ENCODE measurements around the gene KLHL36. TPM values are rescaled to one million over a fixed set of nuclear protein-coding genes. Genes with fewer than 3 reads are reported as not detected.
"Not testable (repeated sequence)": the region's sequence is repeated elsewhere in the genome, so short reads cannot be mapped to it uniquely, and the experiment has no call there.

The KLHL36 gene
- total RNA-seq, 1 donor from 2014 or later: 36.9 TPM

- peaks cover 81% of the 10 kb centered on the region for H3K36me3 Mint-ChIP-seq (ENCODE audit: low read depth)
- peaks cover 92% of the 10 kb centered on the region for H3K4me1 Mint-ChIP-seq
- intact Hi-C loops (cut with micrococcal nuclease): no loop called here
Measured at GRCh38 chr16:84610376-84610775, 37.9 kb upstream of the KLHL36 start.

GRCh38 chr16:84611041-84611440, 37.3 kb upstream of the KLHL36 start:
- Mint-ChIP-seq H3K36me3 (ENCODE audit: low read depth) (peaks cover 82% of the 10 kb centered on the region), H3K27me3 (no peaks in the 10 kb centered on the region), H3K27ac (peak overlapping the region; percentile 87), H3K4me3 (peak overlapping the region; percentile 80), H3K4me1 (peaks cover 93% of the 10 kb centered on the region), H3K9me3 (no peaks in the 10 kb centered on the region)
- intact Hi-C loops (cut with micrococcal nuclease): no loop called here
- no peak for DNase-seq

More at GRCh38 chr16:84610376-84610775, 37.9 kb upstream of the KLHL36 start:
- Mint-ChIP-seq H3K27ac (peak overlapping the region; percentile 87), H3K4me3 (peak overlapping the region; percentile 80), H3K9me3 (no peaks in the 10 kb centered on the region), H3K27me3 (no peaks in the 10 kb centered on the region)
- no peak for DNase-seq

DNA sequence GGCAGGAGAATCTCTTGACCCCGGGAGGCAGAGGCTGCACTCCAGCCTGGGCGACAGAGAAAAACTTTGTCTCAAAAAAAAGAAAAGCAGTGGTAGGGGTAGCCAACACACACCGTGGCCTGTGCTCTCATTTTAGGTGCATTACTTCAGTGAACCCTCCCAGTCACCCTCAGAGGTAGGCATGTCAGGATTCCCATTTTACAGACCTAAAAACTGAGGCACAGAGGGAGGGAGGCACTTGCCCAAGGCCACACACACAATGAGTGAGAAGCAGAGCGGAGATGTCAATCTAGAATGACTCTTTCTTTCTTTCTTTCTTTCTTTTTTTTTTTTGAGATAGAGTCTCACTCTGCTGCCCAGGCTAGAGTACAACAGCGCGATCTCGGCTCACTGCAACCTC, 35.6 kb upstream of the KLHL36 start:
- intact Hi-C loops (cut with micrococcal nuclease): no loop called here
- Mint-ChIP-seq H3K4me3 (peak overlapping the region; percentile 43), H3K4me1 (peaks cover 82% of the 10 kb centered on the region), H3K36me3 (ENCODE audit: low read depth) (peaks cover 79% of the 10 kb centered on the region), H3K27ac (no peak overlapping the region), H3K9me3 (no peaks in the 10 kb centered on the region), H3K27me3 (no peaks in the 10 kb centered on the region)
- DNase-seq: no peak

GRCh38 chr16:84613408-84614072, 34.8 kb upstream of the KLHL36 start:
- no peaks in the 10 kb centered on the region for H3K27me3 Mint-ChIP-seq
- peaks cover 77% of the 10 kb centered on the region for H3K4me1 Mint-ChIP-seq
- peak overlapping the region; percentile 89 for H3K27ac Mint-ChIP-seq
- intact Hi-C loops (cut with micrococcal nuclease): no loop called here
- H3K9me3 Mint-ChIP-seq: no peaks in the 10 kb centered on the region
- DNase-seq: no peak
- H3K4me3 Mint-ChIP-seq: peak overlapping the region; percentile 96
- H3K36me3 Mint-ChIP-seq (ENCODE audit: low read depth): peaks cover 71% of the 10 kb centered on the region

- Mint-ChIP-seq H3K9me3 (no peaks in the 10 kb centered on the region), H3K36me3 (ENCODE audit: low read depth) (peaks cover 71% of the 10 kb centered on the region), H3K27me3 (peaks cover 2% of the 10 kb centered on the region), H3K27ac (peak overlapping the region; percentile 89), H3K4me1 (peaks cover 75% of the 10 kb centered on the region), H3K4me3 (peak overlapping the region; percentile 96)
- intact Hi-C loops (cut with micrococcal nuclease): no loop called here
- no peak for DNase-seq
Measured at GRCh38 chr16:84614073-84614459, 34.2 kb upstream of the KLHL36 start.

DNA sequence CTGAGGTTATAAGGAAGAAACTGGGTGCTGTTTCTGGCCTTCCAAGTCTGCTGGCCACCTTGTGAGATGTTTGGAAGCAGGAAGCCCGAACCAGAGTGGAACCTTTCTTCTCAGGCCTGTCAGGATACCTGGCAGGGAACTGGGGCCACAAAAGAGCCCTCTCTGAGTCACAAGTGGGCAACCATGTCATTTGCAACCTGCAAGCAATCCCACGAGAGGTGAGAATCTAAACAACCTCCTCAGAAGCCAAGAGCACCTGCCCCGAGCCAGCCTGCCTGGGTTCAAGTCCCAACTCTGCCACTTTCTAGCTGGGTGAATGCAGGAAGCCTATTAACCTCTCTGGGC, 33.7 kb upstream of the KLHL36 start:
- Mint-ChIP-seq H3K4me3 (peak overlapping the region; percentile 96), H3K27ac (peak overlapping the region; percentile 89), H3K4me1 (peaks cover 70% of the 10 kb centered on the region), H3K9me3 (no peaks in the 10 kb centered on the region), H3K36me3 (ENCODE audit: low read depth) (peaks cover 66% of the 10 kb centered on the region), H3K27me3 (peaks cover 2% of the 10 kb centered on the region)
- intact Hi-C loops (cut with micrococcal nuclease): no loop called here
- DNase-seq: no peak

DNA sequence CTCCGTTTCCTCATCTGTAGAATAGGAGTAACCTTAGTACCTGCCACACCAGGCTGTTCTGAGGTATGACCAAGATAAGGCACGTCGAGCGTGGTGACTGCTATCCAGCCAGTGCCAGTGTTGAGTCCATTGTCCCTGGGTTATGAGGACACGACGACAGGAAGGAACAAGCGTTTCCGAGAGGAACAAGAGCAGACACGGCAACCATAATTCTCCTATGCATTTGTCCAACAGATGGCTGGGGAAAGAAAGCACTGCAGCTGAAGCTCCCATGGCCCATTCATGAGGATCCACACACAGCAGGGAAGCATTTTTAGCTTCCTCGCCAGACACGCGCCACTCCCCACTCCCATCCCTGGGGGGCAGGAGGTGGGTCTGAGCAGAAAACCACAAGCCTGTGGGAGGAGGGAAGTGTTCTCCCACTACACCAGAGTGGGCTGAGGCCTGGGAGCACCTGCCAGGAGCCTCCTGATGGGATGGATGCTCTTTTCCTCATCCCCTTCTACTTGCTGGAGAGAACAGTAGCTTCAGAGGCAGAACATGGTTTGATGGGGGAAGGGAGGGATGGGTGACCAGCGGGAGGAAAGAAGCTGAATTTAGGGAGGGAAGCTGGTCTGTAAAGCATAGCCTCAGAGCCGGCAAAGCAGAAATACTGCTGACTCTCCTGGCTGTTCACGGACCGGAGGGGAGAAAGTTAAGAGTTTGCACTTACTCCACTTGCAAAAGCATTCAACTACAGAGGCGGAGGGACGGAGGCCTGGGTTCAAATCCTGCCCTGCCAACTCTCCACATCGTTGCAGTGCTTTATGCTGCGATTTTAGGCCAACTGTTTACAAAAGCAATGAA, 33.1 kb upstream of the KLHL36 start:
- H3K4me1 Mint-ChIP-seq: peaks cover 66% of the 10 kb centered on the region
- peak overlapping the region; percentile 89 for H3K27ac Mint-ChIP-seq
- peaks cover 5% of the 10 kb centered on the region for H3K27me3 Mint-ChIP-seq
- DNase-seq: peak; percentile 59
- peak overlapping the region; percentile 96 for H3K4me3 Mint-ChIP-seq
- peaks cover 61% of the 10 kb centered on the region for H3K36me3 Mint-ChIP-seq (ENCODE audit: low read depth)
- H3K9me3 Mint-ChIP-seq: no peaks in the 10 kb centered on the region
- intact Hi-C loops (cut with micrococcal nuclease): no loop called here

DNA sequence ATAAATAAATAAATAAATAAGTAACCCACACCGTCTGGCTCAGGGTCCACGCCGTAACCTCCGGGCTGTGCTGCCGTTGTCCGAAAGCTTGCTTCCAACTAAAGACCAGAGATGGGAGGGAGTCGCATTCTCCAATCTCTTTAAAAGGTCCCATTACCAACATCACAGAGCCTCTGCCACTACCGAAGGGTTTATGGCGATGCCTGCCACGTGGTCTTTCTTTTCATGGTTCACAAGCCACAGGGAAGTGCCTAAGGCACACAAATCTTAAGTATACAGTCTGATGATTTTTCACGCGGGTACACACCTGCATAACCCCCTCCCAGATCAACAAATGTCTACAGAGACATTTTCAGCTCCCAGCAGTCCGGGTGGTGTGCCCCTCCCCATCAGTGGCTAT, 31.8 kb upstream of the KLHL36 start:
- Mint-ChIP-seq H3K27me3 (peaks cover 7% of the 10 kb centered on the region), H3K27ac (peak overlapping the region; percentile 89), H3K9me3 (no peaks in the 10 kb centered on the region), H3K36me3 (ENCODE audit: low read depth) (peaks cover 48% of the 10 kb centered on the region), H3K4me1 (peaks cover 53% of the 10 kb centered on the region), H3K4me3 (peak overlapping the region; percentile 96)
- DNase-seq: peak; percentile 78
- intact Hi-C loops (cut with micrococcal nuclease): loop anchor here (1.0 kb wide), 1 partner anchor 8 kb away; no protein-coding TSS in a partner anchor

DNA sequence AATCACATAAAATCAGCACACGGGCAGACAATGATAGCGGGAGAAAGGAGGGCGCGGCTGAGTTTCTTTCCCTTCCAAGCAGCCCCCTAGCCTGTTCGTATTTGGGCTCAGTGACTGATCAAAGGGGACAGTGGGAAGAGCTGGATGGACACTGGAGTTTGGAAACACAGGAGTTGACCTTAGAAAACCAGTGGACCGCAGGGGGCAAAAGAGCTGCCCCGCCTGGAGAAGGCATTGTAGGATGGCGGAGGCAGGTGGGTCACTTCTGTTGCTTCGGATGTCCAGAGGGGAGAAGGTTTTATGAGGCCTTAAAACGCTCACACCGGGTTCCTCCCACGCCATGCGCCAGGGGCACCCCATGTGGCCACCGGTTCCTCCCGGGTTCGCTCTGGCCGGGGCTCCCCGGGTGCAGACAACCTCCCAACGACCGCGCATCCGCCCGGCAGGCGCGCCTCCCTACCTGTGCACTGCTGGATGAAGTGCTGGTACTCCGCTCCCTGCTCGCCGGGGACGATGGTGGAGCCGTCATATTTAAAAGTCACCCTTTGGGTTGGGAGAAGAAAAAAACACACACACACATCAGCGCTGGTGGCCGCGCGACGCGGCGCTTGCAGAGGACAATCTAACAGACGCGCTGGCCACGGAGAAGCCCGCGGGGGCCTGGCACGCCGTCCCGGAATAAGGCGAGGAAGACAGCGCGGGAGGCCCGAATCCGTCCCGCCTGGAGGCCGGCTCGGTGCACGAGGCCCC, 31.1 kb upstream of the KLHL36 start:
- H3K9me3 Mint-ChIP-seq: no peaks in the 10 kb centered on the region
- peaks cover 41% of the 10 kb centered on the region for H3K36me3 Mint-ChIP-seq (ENCODE audit: low read depth)
- H3K4me3 Mint-ChIP-seq: peak overlapping the region; percentile 96
- peak overlapping the region; percentile 89 for H3K27ac Mint-ChIP-seq
- H3K4me1 Mint-ChIP-seq: peaks cover 49% of the 10 kb centered on the region
- intact Hi-C loops (cut with micrococcal nuclease): no loop called here
- peak; percentile 87 for DNase-seq
- peaks cover 7% of the 10 kb centered on the region for H3K27me3 Mint-ChIP-seq

DNA sequence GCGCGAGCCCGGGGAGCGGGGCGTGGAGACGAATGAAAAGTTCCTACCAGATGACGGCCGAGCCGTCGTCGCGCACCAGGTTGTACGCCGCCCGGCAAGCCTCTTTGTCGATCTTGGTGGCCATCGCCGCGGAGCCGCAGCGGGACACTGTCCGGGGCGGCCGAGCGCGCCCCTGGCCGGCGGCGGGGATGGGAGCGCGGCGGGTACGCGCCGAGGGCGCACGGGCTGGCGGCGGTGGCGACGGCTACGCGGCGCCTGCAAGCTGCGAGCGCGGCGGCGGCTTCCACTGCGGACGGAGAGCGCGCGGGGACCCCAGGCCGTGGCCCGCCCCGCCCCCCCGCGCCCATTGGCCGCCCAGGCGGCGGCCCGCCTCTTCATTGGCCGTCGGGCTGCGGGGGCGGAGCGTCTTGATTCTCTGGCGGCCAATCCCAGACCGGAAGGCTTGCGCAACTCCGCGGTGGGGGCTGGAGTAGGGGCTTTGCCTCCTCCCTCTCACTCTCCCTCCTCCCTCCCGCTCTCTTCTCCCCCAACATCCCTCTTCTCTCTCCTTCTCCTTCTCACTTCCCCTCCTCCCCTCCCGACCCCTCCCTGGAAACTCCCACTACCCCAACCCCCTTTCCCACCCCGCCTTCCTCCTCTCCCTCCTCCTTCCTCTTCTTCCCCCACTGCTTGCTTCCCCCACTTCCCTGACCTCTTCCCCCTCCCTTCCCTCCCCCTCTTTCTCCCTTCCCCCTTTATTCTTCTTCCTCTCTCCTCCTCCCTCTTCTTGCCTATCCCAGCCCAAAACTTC, 30.3 kb upstream of the KLHL36 start, which contains the start of gene COTL1:
Gene COTL1, minus strand, starts transcription at position 288 of the 790 bp plus-strand sequence. Its CDS starts 164 bp downstream, at position 124.
- Mint-ChIP-seq H3K27me3 (peaks cover 7% of the 10 kb centered on the region), H3K9me3 (no peaks in the 10 kb centered on the region), H3K4me1 (peaks cover 48% of the 10 kb centered on the region), H3K4me3 (peak within 1 kb of the TSS; percentile 96), H3K36me3 (ENCODE audit: low read depth) (peaks cover 37% of the 10 kb centered on the region), H3K27ac (peak within 1 kb of the TSS; percentile 89)
- peak; percentile 98 for DNase-seq
- intact Hi-C loops (cut with micrococcal nuclease): loop anchor here (1.0 kb wide), 5 partner anchors 19 to 107 kb away; no protein-coding TSS in a partner anchor

GRCh38 chr16:84618581-84619460, 29.5 kb upstream of the KLHL36 start:
- H3K36me3 Mint-ChIP-seq (ENCODE audit: low read depth): peaks cover 29% of the 10 kb centered on the region

DNA sequence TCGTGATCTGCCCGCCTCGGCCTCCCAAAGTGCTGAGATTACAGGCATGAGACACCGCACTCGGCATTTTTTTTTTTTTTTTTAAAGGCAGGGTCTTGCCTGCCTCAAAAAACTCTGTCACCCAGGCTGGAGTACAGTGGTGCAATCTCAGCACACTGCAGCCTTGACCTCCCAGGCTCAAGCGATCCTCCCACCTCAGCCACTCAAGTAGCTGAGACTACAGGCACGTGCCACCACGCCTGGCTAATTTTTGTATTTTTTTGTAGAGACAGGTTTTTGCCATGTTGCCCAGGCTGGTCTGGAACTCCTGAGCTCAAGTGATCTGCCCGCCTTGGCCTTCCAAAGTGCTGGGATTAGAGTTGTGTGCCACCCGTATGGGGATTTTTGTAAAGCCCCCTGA, 27.4 kb upstream of the KLHL36 start:
- H3K4me1 Mint-ChIP-seq: peaks cover 26% of the 10 kb centered on the region
- H3K9me3 Mint-ChIP-seq; H3K4me3 Mint-ChIP-seq; H3K27ac Mint-ChIP-seq; intact Hi-C loops (cut with micrococcal nuclease); DNase-seq: not testable (repeated sequence)
- H3K27me3 Mint-ChIP-seq: peaks cover 19% of the 10 kb centered on the region
- H3K36me3 Mint-ChIP-seq (ENCODE audit: low read depth): peaks cover 11% of the 10 kb centered on the region

More at GRCh38 chr16:84618581-84619460, 29.5 kb upstream of the KLHL36 start:
- Mint-ChIP-seq H3K9me3 (no peaks in the 10 kb centered on the region), H3K4me3 (peak overlapping the region; percentile 96), H3K27me3 (peaks cover 11% of the 10 kb centered on the region), H3K4me1 (peaks cover 47% of the 10 kb centered on the region), H3K27ac (no peak overlapping the region)
- DNase-seq: no peak
- intact Hi-C loops (cut with micrococcal nuclease): loop anchor here (1.0 kb wide), 5 partner anchors 20 to 108 kb away; no protein-coding TSS in a partner anchor

Measured in activated CD4-positive, alpha-beta T cell treated with anti-CD3 and anti-CD28 coated beads, Interleukin-2, amount 10 ng/mL, durations not matched to agents 24 days and 14 days (primary cell).